Measurements from ENCODE around the gene PDS5B.

PDS5B gene

GRCh38 chr13:32594157-32594738, 8.0 kb downstream of the PDS5B start:
- no peak for TF ChIP-seq CTCF (IDR thresholded peaks at IDR 0.05; ENCODE audit: low read depth, low read length, missing control alignments)
- Histone ChIP-seq H3K36me3 (replicated peaks) (no peaks in the 10 kb centered on the region), H3K27me3 (replicated peaks) (no peaks in the 10 kb centered on the region), H3K4me3 (ENCODE audit: low read depth, low read length) (no peak overlapping the region), H3K27ac (no peak overlapping the region)
- no peak for DNase-seq
- in situ Hi-C loops (cut with HindIII; ENCODE audit: low pct_ligation_motif_present, low sequenced_read_pairs) = no loop called here

GRCh38 chr13:32595306-32595705, 9.1 kb downstream of the PDS5B start:
- DNase-seq = no peak
- Histone ChIP-seq H3K27me3 (replicated peaks) (no peaks in the 10 kb centered on the region), H3K4me3 (ENCODE audit: low read depth, low read length) (no peak overlapping the region), H3K27ac (no peak overlapping the region), H3K36me3 (replicated peaks) (no peaks in the 10 kb centered on the region)
- in situ Hi-C loops (cut with HindIII; ENCODE audit: low pct_ligation_motif_present, low sequenced_read_pairs) = no loop called here
- TF ChIP-seq CTCF (IDR thresholded peaks at IDR 0.05; ENCODE audit: low read depth, low read length, missing control alignments) = no peak

GRCh38 chr13:32600890-32601289, 14.6 kb downstream of the PDS5B start:
- no peak for DNase-seq
- in situ Hi-C loops (cut with HindIII; ENCODE audit: low pct_ligation_motif_present, low sequenced_read_pairs) = no loop called here
- Histone ChIP-seq H3K27ac (no peak overlapping the region), H3K27me3 (replicated peaks) (no peaks in the 10 kb centered on the region), H3K36me3 (replicated peaks) (no peaks in the 10 kb centered on the region), H3K4me3 (ENCODE audit: low read depth, low read length) (no peak overlapping the region)
- no peak for TF ChIP-seq CTCF (IDR thresholded peaks at IDR 0.05; ENCODE audit: low read depth, low read length, missing control alignments)

- no peak for DNase-seq
- H3K27ac ChIP-seq = no peak overlapping the region
- no peaks in the 10 kb centered on the region for H3K36me3 ChIP-seq (replicated peaks)
- H3K27me3 ChIP-seq (replicated peaks) = no peaks in the 10 kb centered on the region
- in situ Hi-C loops (cut with HindIII; ENCODE audit: low pct_ligation_motif_present, low sequenced_read_pairs) = no loop called here
- no peak for TF ChIP-seq CTCF (IDR thresholded peaks at IDR 0.05; ENCODE audit: low read depth, low read length, missing control alignments)
- no peak overlapping the region for H3K4me3 ChIP-seq (ENCODE audit: low read depth, low read length)
These were observed 23.2 kb downstream of the PDS5B start for GRCh38 chr13:32609428-32609827.

- in situ Hi-C loops (cut with HindIII; ENCODE audit: low pct_ligation_motif_present, low sequenced_read_pairs) = no loop called here
- no peaks in the 10 kb centered on the region for H3K27me3 ChIP-seq (replicated peaks)
- TF ChIP-seq CTCF (IDR thresholded peaks at IDR 0.05; ENCODE audit: low read depth, low read length, missing control alignments) = no peak
These were observed 24.3 kb downstream of the PDS5B start for GRCh38 chr13:32610538-32610937.

GRCh38 chr13:32610977-32611376, 24.7 kb downstream of the PDS5B start:
- Histone ChIP-seq H3K27me3 (replicated peaks) (no peaks in the 10 kb centered on the region), H3K36me3 (replicated peaks) (no peaks in the 10 kb centered on the region), H3K27ac (no peak overlapping the region), H3K4me3 (ENCODE audit: low read depth, low read length) (no peak overlapping the region)
- in situ Hi-C loops (cut with HindIII; ENCODE audit: low pct_ligation_motif_present, low sequenced_read_pairs) = no loop called here
- DNase-seq = no peak
- TF ChIP-seq CTCF (IDR thresholded peaks at IDR 0.05; ENCODE audit: low read depth, low read length, missing control alignments) = no peak

More at GRCh38 chr13:32610538-32610937, 24.3 kb downstream of the PDS5B start:
- DNase-seq = no peak
- Histone ChIP-seq H3K4me3 (ENCODE audit: low read depth, low read length) (no peak overlapping the region), H3K27ac (no peak overlapping the region), H3K36me3 (replicated peaks) (no peaks in the 10 kb centered on the region)

Measured in brain microvascular endothelial cell (primary cell).